Lower lobe of right lung (tissue), 2 donors: Measurements from ENCODE around the gene PCID2. TPM values are rescaled to one million over a fixed set of nuclear protein-coding genes. Genes with fewer than 3 reads are reported as not detected.

Experiments used
- ATAC-seq, 2 donors: fragments of 200-7000 bp; cut with Tn5 transposase; one replicate each; pipeline ENCODE4 v1.9.1; 2020 to 2022; ENCODE audit warnings: mild to moderate bottlenecking in 2 of 2, moderate library complexity in 2 of 2
- DNase-seq: peaks from one replicate; pipeline ENCODE4 v3.0.0-alpha.2; 2020
- H3K27ac ChIP-seq: fragments of 200-600 bp; one replicate; pipeline ENCODE4 v1.8.0; 2022
- H3K27me3 ChIP-seq: fragments of 200-600 bp; one replicate; pipeline ENCODE4 v1.8.0; 2022; ENCODE audit warnings: low read depth
- H3K36me3 ChIP-seq: fragments of 200-600 bp; one replicate; pipeline ENCODE4 v1.8.0; 2022; ENCODE audit warnings: mild to moderate bottlenecking
- H3K4me1 ChIP-seq: fragments of 200-600 bp; one replicate; pipeline ENCODE4 v1.8.0; 2022
- H3K4me3 ChIP-seq: fragments of 200-600 bp; one replicate; pipeline ENCODE4 v1.8.0; 2022; ENCODE audit warnings: mild to moderate bottlenecking
- H3K9me3 ChIP-seq: fragments of 200-600 bp; one replicate; pipeline ENCODE4 v1.8.0; 2022
- intact Hi-C: fragments of 100-400 bp; cut with DNase I; formaldehyde crosslinking; loops from one replicate; pipeline ENCODE4 v1.11.0; 2022
- total RNA-seq: library from RNA; stranded (reverse); fragmentation: NEBNext Ultra II Directional; extraction: Animal tissue kit (Norgen Biotek cat#: 25700); gene quantifications from one replicate; pipeline ENCODE4 v1.2.1, GENCODE V29; 2021
- TF ChIP-seq, protein P1 (sequence below): fragments of 200-600 bp; IDR thresholded peaks from one replicate; pipeline ENCODE4 v1.8.0; 2022; ENCODE audit warnings: antibody characterized with exemption, mild to moderate bottlenecking
- donor health status: DM: no; HTN: yes; CAD: no; lungs with severe emphysema.

Gene PCID2
- total RNA-seq, 1 donor from 2014 or later = 35.1 TPM

DNA sequence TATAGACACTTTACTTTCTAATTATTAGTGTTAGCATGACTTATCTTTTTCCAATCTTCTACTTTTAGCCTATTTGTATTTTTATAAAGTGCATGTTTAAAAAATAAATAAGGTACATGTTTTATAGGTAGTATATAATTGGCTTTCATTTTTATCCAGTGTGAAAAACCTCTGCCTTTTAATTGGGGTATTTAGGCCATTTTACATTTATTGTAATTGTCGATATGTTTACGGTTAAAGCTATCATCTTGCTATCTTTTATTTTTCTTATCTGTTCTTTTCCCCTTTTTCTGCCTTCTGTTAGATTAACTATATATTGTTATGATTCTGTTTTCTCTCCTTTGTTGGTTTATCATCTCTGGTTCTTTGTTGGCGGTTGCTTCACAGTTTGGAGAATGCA is 40.9 kb downstream of the PCID2 start:
- TF ChIP-seq, protein P1, sequence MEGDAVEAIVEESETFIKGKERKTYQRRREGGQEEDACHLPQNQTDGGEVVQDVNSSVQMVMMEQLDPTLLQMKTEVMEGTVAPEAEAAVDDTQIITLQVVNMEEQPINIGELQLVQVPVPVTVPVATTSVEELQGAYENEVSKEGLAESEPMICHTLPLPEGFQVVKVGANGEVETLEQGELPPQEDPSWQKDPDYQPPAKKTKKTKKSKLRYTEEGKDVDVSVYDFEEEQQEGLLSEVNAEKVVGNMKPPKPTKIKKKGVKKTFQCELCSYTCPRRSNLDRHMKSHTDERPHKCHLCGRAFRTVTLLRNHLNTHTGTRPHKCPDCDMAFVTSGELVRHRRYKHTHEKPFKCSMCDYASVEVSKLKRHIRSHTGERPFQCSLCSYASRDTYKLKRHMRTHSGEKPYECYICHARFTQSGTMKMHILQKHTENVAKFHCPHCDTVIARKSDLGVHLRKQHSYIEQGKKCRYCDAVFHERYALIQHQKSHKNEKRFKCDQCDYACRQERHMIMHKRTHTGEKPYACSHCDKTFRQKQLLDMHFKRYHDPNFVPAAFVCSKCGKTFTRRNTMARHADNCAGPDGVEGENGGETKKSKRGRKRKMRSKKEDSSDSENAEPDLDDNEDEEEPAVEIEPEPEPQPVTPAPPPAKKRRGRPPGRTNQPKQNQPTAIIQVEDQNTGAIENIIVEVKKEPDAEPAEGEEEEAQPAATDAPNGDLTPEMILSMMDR = no peak
- intact Hi-C loops = no loop called here
- DNase-seq = no peak

DNA sequence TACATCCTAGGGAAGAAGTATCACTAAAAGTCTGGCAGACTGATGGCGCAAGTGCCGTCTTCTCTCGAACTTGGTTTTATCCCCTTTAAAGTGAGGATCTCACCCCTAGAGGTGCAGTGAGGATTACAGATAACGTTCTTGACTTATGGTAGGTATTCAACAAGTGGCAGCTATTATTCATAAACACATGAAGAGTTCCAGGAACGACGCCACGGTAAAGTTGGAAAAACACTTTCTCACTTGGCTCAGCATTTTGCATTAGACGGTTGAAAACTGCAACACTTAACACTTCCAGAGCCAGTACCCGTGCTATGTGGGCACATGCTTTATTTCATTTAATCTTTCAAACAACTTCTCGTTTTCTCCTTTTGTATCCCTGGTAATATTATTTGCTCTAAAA is 41.3 kb downstream of the PCID2 start:
- no peak overlapping the region for H3K27ac ChIP-seq
- H3K4me3 ChIP-seq = no peak overlapping the region
- TF ChIP-seq, protein P1 = no peak
- H3K27me3 ChIP-seq = peaks cover 7% of the 10 kb centered on the region
- intact Hi-C loops = no loop called here
- peaks cover 6% of the 10 kb centered on the region for H3K36me3 ChIP-seq
- no peaks in the 10 kb centered on the region for H3K9me3 ChIP-seq
- DNase-seq (no peak), ATAC-seq (no peak)
- H3K4me1 ChIP-seq = no peaks in the 10 kb centered on the region

More for the DNA sequence above, 40.9 kb downstream of the PCID2 start:
- Histone ChIP-seq H3K9me3 (no peaks in the 10 kb centered on the region), H3K4me1 (no peaks in the 10 kb centered on the region), H3K36me3 (peaks cover 6% of the 10 kb centered on the region), H3K27ac (no peak overlapping the region), H3K4me3 (no peak overlapping the region), H3K27me3 (peaks cover 7% of the 10 kb centered on the region)
- ATAC-seq = no peak

DNA sequence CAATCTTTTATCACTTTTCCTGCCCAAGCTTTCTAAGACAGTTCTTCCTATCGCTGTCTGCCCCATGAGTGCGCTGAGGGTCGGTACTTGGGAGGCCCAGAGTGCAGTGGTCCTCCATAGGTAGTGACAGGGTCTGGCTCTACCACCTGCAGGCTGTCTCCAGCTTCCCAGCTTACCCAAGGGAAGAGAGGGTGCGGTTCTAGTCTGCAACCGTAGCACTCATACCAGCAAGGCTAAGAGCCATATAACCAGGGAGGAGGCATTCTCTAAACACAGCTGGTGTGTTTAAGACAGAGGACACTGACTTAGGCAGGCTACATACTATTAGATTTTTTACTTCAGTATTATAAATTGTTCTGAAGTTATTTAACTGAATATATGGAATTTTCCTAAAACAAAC is 41.8 kb downstream of the PCID2 start:
- Histone ChIP-seq H3K36me3 (peaks cover 2% of the 10 kb centered on the region), H3K4me3 (no peak overlapping the region), H3K27me3 (peaks cover 7% of the 10 kb centered on the region), H3K4me1 (no peaks in the 10 kb centered on the region), H3K27ac (no peak overlapping the region), H3K9me3 (no peaks in the 10 kb centered on the region)
- DNase-seq = no peak
- intact Hi-C loops = no loop called here
- ATAC-seq = no peak
- TF ChIP-seq, protein P1 = no peak

GRCh38 chr13:113166266-113166665 is 42.2 kb downstream of the PCID2 start:
- Histone ChIP-seq H3K4me3 (no peak overlapping the region), H3K36me3 (no peaks in the 10 kb centered on the region), H3K27ac (no peak overlapping the region), H3K9me3 (no peaks in the 10 kb centered on the region), H3K4me1 (no peaks in the 10 kb centered on the region), H3K27me3 (peaks cover 10% of the 10 kb centered on the region)
- no peak for DNase-seq
- TF ChIP-seq, protein P1 = no peak
- intact Hi-C loops = no loop called here
- ATAC-seq = no peak

DNA sequence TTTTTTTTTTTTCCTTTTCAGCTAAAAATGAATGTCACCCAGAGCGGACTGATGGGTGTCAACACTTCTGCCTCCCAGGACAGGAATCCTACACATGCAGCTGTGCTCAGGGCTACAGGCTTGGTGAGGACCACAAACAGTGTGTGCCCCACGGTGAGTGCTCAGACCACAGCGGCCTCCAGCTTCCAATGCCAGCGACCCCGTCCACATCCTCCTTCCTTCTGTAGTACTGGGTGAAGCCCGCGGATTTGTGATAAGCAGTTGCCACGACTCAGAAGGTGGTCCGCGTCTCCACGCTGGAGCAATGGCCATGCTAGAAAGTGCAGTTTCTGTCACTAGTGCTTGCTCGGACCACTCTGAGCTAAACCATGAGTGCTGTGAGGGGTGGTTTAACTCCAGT is 44.0 kb downstream of the PCID2 start:
- DNase-seq = no peak
- ATAC-seq = no peak
- intact Hi-C loops = no loop called here
- TF ChIP-seq, protein P1 = no peak
- Histone ChIP-seq H3K27me3 (peaks cover 21% of the 10 kb centered on the region), H3K36me3 (no peaks in the 10 kb centered on the region), H3K9me3 (no peaks in the 10 kb centered on the region), H3K4me1 (no peaks in the 10 kb centered on the region), H3K4me3 (no peak overlapping the region), H3K27ac (no peak overlapping the region)
